Amniotic stem cell (primary cell): Measurements from ENCODE around the gene RERE.
"Not testable (repeated sequence)": the region's sequence is repeated elsewhere in the genome, so short reads cannot be mapped to it uniquely, and the experiment has no call there.

Experiments
- DNase-seq: peaks from one replicate; lab custom pipeline; 2025; lab: John Stamatoyannopoulos, UW

RERE gene

GRCh38 chr1:8402109-8402710 is 415.2 kb downstream of the RERE start:
- no peak for DNase-seq

DNA sequence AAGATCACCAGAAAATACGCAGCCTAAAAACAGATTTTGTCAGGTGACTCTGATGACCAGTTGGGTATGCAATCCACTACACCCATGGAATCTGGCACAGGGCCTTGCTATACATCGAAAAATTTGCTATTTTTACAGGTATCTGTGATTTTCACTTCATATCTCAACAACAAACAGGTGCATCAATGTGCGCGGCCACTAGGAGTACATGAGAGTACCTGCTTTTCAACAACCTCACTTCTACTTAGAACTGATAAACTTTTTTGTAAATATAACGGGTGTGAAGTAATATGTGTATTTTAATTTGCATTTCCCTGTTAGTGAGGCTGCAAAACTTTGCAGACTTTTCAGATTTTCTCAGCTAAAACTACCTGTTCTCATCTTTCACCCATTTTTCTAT is 418.8 kb downstream of the RERE start:
- no peak for DNase-seq

- DNase-seq = no peak
These were observed 419.4 kb downstream of the RERE start for GRCh38 chr1:8398086-8398485.

GRCh38 chr1:8397511-8397910 is 419.9 kb downstream of the RERE start:
- no peak for DNase-seq

GRCh38 chr1:8396786-8397406 is 420.5 kb downstream of the RERE start:
- peak; percentile 58 for DNase-seq

DNA sequence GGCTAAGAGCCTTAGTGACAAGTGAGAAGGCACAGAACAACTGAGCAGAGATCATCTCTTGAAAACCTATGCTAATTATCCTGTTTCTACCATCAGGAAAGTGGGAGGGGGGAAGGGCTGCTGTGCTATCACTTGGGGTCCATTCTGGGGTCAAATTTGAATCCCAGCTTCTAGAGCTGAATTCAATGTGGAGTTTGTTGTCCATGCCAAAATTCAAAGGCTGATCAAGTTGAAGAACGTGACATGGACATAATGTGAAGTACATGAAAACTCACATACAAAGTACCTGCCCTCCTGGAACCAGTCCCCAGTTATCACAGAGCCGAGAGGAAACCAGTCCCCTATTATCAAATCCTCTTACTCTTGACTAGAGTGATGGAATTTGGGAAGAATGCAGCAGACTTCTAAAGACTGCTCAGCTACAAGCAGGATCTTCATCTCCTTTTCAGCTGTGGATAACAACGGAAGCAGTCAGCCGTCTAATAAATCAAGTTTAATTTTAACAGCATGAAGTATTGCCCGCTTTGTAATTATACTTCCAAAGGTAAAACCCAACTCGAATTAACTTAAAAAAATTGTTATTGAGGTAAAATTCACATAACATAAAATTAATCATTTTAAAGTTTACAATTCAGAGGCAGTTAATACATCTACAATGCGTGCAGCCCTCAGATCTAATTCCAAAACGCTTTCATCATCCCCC is 421.2 kb downstream of the RERE start:
- DNase-seq = no peak

GRCh38 chr1:8395433-8395866 is 422.0 kb downstream of the RERE start:
- DNase-seq = no peak

DNA sequence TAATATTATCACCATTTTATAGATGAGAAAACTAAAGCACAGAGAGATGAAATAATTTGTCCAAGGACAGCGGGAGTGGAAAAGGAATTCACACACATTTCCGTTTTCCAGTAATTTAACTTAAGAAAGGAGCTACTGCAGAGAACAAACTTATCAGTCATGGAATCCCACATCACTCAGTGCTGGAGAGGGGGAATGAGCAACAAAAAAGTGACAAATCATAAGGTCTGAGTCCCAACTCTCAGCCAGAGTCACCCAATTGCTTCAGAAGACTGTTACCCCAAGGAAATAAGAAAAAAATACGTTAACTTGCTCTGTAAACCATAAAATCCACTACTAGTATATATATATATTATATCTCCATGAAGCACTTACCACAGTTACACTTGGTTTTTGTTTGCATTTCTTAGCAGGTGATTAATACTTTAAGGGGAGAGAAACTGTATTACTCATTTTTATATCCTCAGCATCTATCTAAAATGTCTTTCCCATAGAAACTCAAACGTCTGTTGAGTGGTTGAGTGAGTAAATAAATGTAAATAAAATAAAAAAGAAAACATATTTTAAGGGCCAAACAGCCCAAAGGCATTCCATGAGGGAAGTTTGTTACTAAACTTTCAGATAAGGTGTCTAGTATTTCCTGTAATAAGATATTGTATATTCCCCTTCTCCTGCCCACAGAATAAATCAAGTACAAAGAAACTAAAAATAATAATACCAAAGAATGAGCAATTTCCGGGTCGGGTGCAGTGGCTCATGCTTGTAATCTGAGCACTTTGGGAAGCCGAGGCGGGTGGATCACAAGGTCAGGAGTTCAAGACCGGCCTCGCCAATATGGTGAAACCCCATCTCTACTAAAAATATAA is 422.8 kb downstream of the RERE start:
- peak; percentile 47 for DNase-seq

GRCh38 chr1:8392522-8392921 is 424.9 kb downstream of the RERE start:
- DNase-seq = no peak

GRCh38 chr1:8390707-8391106 is 426.7 kb downstream of the RERE start:
- DNase-seq = no peak

DNA sequence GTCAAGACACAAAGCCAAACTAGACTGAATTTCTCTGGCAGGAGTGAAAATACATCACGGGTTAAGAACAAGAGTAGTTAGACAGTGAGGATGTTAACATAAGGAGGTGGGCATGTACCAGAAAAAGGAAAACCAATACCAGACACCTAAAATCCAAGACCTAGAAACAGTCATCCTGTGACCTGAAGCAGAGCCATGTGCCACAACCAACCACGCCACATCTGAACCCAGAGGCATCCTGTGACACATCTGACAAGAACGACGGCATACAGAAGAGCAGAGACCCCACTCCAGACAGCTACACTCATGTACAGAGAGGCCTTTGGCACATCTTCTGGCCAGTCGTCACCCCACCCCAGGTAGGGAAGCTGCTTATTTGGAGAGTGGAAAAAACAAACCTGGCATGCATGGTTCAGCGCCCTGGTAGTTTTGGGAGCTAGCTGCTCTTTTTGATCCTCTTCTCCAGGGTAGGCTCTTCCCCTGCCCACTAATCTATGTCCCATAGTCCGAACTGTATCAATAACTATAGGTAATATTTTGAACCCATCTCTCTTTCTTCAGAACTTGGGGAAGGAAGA is 427.4 kb downstream of the RERE start:
- no peak for DNase-seq

- no peak for DNase-seq
These were observed 428.5 kb downstream of the RERE start for GRCh38 chr1:8388732-8389562.

DNA sequence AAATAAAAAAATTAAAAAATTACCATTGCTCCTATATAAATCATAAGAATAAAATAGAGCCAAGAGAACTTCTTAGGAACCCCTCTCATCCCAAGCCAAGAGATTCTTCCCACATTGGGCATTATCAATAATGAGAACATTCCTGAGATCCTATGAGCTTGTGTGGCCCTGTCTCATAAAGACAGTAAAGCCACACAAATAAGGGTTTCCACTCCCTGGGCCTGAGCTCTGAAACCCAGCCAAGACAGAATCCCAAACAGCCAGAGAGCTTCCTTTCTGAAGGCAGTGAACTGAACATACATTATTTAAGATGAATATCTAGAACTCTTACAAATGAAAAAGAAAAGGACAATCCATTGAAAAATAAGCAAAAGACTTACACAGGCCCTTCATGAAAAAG is 431.2 kb downstream of the RERE start:
- no peak for DNase-seq

DNA sequence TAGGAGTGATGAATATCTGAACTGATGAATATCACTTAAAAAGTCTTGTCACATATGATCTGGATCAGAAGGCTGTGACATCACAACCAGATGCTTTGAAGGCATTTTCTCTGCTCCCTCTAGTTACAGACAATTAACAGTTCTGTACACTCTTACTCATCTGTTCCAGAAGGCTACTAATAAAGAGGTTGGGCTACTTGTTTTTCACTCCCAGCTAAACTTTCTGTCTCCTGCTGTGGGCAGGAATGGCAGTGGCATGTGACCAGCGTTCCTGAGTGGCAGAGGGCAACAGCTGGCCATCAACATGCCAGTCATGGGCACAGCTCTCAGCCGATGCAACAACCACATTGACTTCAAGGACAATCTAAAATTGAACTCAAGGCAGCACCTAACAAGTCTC is 432.9 kb downstream of the RERE start:
- DNase-seq = no peak

DNA sequence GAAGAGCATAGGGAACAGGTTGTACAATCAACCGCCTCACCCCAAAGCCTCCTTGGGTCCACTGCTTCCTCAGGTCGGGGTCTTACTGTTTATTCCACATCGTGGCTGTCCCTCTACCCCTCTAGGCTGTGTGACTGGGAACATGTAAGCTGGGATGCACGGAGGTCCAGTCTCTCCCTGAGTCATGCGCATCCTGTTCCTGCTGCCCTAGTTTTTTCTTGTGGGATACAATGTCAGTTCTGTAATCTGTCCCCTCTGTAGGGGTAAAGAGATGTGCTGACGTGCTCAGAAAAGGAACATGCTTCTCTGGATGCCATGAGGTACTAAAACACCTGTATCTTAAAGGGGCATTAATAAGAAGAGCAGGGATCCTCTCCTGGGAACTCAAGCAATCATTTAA is 433.4 kb downstream of the RERE start:
- no peak for DNase-seq

DNA sequence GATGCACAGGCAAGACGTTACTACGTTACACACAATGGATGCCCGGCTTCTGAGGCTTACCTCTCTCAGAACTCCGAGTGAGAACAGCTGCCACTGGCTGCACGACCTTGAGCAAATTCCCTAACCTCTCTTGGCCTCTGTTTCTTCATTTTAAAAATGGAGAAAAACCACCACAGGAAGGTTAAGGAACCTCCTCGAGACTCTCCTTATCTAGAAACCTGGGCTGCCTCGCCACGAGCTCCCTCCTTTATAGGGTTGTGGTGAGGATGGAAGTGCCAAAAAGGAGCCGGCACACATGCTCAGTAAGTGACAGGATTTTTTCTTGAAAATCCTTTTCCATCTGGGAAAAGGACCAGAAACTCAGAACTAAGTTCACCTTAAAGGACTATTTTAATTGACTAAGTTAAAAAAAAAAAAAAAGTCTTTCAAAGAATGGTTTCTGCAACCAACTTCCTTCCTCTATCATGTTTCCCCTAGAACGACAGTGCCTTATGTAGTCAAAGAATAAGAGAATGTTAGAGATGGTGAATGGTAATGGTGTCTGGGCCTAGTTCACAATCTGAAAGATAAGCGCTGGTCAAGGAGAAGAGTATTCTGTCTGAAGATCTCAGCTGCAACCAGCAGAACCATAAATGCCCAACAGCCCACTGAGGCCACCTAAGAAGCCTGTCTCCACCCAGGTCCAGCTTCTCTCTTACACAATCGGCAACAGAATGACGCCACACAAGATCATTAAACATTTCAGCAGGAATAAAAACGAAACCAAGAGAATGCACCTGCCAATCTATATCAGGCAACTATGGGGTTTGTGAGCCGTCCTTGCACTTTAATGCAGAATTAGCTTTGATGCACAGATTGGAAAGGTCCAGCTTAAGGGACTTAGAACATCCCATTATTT is 434.6 kb downstream of the RERE start:
- no peak for DNase-seq

- DNase-seq = peak; percentile 4
These were observed 435.4 kb downstream of the RERE start for GRCh38 chr1:8382051-8382505.

GRCh38 chr1:8381618-8382017 is 435.8 kb downstream of the RERE start:
- no peak for DNase-seq

- DNase-seq = not testable (repeated sequence)
These were observed 437.1 kb downstream of the RERE start for GRCh38 chr1:8380310-8380709.
